HEK293 (cell line): Measurements from ENCODE around the gene TDP2.

Experiments
- CTCF ChIP-seq: fragments of 450-650 bp; formaldehyde crosslinking; IDR thresholded peaks from 2 replicates; pipeline ENCODE4 v1.5.1; 2016; ENCODE audit warnings: missing biosample characterization, missing genetic modification characterization
- GLIS1 ChIP-seq: fragments of 450-650 bp; formaldehyde crosslinking; IDR thresholded peaks from 2 replicates; pipeline ENCODE4 v1.5.1; 2016; ENCODE audit warnings: missing biosample characterization, missing genetic modification characterization
- KLF9 ChIP-seq: fragments of 450-650 bp; formaldehyde crosslinking; IDR thresholded peaks from 2 replicates; pipeline ENCODE4 v1.5.1; 2016; ENCODE audit warnings: missing biosample characterization, missing genetic modification characterization, low read depth
- YY2 ChIP-seq: fragments of 450-650 bp; formaldehyde crosslinking; IDR thresholded peaks from 2 replicates; pipeline ENCODE4 v1.5.1; 2016; ENCODE audit warnings: missing biosample characterization, missing genetic modification characterization
- ZBTB49 ChIP-seq: fragments of 450-650 bp; formaldehyde crosslinking; IDR thresholded peaks from 2 replicates; pipeline ENCODE4 v1.5.1; 2016; ENCODE audit warnings: missing biosample characterization, missing genetic modification characterization, low read depth
- ZNF184 ChIP-seq: fragments of 450-650 bp; IDR thresholded peaks from 2 replicates; pipeline ENCODE4 v1.5.1; 2018; ENCODE audit warnings: missing biosample characterization, mild to moderate bottlenecking, missing genetic modification characterization
- ZNF785 ChIP-seq: fragments of 450-650 bp; formaldehyde crosslinking; IDR thresholded peaks from 2 replicates; pipeline ENCODE4 v1.5.1; 2016; ENCODE audit warnings: missing biosample characterization, missing genetic modification characterization
- TF ChIP-seq, protein P1 (sequence below): fragments of 450-650 bp; formaldehyde crosslinking; IDR thresholded peaks from 2 replicates; pipeline ENCODE4 v1.5.1; 2016; ENCODE audit warnings: missing biosample characterization, missing genetic modification characterization

DNA sequence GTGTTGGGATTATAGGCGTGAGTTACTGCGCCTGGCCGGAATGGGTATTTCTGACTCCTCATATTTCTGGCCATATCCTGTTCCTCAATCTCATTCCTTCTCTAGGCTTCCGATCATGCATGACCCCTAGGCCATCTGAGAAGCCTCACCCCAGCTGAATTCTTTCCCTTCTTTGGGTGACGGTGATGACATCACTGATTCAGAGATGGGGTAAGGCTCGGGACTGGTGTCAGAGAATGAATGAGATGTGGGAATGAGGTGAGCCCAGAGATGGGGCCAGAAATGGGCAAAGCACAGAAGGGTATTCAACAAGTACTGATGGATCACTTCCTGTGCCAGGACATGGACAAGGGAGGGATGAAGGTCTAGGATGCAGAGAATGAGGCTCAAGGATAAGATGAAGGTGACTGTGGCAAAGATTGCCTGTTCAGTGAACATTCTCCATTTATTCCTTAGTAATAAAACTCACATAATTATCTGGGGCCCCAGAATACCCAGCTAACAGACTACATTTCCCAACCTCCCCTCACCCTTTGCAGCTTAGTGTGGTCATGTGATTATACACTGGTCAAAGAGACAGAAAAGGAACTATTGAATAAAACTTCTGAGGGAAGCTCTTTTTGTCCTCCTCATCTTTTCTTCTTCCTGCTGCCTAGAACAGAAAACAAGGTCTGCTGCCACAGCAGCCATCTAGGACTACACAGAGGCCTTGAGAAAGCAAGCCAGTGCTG lies 60.3 kb downstream of the TDP2 start:
- no peak for TF ChIP-seq GLIS1
- TF ChIP-seq KLF9 (tag by site-specific recombination) = no peak
- TF ChIP-seq CTCF (tag by site-specific recombination) = no peak
- TF ChIP-seq, protein P1, sequence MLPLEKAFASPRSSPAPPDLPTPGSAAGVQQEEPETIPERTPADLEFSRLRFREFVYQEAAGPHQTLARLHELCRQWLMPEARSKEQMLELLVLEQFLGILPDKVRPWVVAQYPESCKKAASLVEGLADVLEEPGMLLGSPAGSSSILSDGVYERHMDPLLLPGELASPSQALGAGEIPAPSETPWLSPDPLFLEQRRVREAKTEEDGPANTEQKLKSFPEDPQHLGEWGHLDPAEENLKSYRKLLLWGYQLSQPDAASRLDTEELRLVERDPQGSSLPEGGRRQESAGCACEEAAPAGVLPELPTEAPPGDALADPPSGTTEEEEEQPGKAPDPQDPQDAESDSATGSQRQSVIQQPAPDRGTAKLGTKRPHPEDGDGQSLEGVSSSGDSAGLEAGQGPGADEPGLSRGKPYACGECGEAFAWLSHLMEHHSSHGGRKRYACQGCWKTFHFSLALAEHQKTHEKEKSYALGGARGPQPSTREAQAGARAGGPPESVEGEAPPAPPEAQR (tag by site-specific recombination) = no peak
- no peak for TF ChIP-seq YY2 (tag by site-specific recombination)
- TF ChIP-seq ZNF785 (tag by site-specific recombination) = no peak
- TF ChIP-seq ZNF184 (tag by site-specific recombination) = no peak
- TF ChIP-seq ZBTB49 (tag by site-specific recombination) = no peak
